Right atrium auricular region (tissue), 2 donors: ENCODE results near the gene RAD1. TPM values are rescaled to one million over a fixed set of nuclear protein-coding genes. Genes with fewer than 3 reads are reported as not detected.

Experiments
- DNase-seq: peaks from one replicate; pipeline ENCODE4 v3.0.0-alpha.2; 2019; ENCODE audit warnings: low spot score
- H3K27ac ChIP-seq, 2 donors: fragments of 200-600 bp; sonication (generic); 1 replicate in 1 of 2; 2 replicates in 1 of 2; pipeline ENCODE4 v1.5.1; 2016 to 2019
- H3K27me3 ChIP-seq, 2 donors: fragments of 200-600 bp; sonication (generic); one replicate each; pipeline versions ENCODE4 v1.5.1 to v1.6.0; 2017 to 2019
- H3K36me3 ChIP-seq: fragments of 200-600 bp; sonication (generic); one replicate; pipeline ENCODE4 v1.5.1; 2016
- H3K4me1 ChIP-seq, 2 donors: fragments of 200-600 bp; sonication (generic); one replicate each; pipeline versions ENCODE4 v1.5.1 to v1.6.0; 2017 to 2019
- H3K4me3 ChIP-seq, 2 donors: fragments of 200-600 bp; sonication (generic); 1 replicate in 1 of 2; 2 replicates in 1 of 2; pipeline ENCODE4 v1.5.1; 2017 to 2019; ENCODE audit warnings: mild to moderate bottlenecking in 1 of 2, moderate library complexity in 1 of 2
- H3K9me3 ChIP-seq, 2 donors: fragments of 200-600 bp; sonication (generic); one replicate each; pipeline ENCODE4 v1.5.1; 2019
- total RNA-seq, 2 donors: library from RNA; depleted of rRNA; stranded (reverse); fragments of >200 nt; gene quantifications; one replicate each; pipeline ENCODE4 v1.1.0, GENCODE V29; 2016
- TF ChIP-seq, protein P1 (sequence below), 2 donors: fragments of 200-600 bp; sonication (generic); IDR thresholded peaks; one replicate each; pipeline ENCODE4 v1.5.1; 2019; ENCODE audit warnings: antibody characterized with exemption in 2 of 2

The RAD1 gene
- total RNA-seq, 2 donors from 2014 or later: 16.6 to 20.1 TPM

DNA sequence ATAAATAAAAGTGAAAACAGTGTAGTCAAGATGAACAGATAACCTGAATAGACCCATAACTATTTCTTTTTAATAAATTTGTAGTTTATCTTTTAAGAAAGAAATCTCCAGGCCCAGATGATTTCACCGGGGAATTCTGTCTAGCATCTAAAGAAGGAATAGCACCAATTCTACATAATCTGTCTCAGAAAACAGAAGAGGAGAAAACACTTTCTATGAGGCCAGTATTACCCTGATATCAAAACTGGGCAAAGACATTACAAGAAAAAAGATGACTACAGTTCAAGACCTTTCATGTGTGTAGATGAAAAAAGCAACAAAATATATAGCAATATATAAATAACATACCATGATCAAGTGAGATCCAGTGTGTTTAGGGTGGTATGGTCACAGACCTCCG, 44.9 kb downstream of the RAD1 start:
- no peak for DNase-seq
- H3K36me3 ChIP-seq: no peaks in the 10 kb centered on the region
- no peaks in the 10 kb centered on the region for H3K4me1 ChIP-seq
- H3K4me3 ChIP-seq: no peak overlapping the region
- TF ChIP-seq, protein P1, sequence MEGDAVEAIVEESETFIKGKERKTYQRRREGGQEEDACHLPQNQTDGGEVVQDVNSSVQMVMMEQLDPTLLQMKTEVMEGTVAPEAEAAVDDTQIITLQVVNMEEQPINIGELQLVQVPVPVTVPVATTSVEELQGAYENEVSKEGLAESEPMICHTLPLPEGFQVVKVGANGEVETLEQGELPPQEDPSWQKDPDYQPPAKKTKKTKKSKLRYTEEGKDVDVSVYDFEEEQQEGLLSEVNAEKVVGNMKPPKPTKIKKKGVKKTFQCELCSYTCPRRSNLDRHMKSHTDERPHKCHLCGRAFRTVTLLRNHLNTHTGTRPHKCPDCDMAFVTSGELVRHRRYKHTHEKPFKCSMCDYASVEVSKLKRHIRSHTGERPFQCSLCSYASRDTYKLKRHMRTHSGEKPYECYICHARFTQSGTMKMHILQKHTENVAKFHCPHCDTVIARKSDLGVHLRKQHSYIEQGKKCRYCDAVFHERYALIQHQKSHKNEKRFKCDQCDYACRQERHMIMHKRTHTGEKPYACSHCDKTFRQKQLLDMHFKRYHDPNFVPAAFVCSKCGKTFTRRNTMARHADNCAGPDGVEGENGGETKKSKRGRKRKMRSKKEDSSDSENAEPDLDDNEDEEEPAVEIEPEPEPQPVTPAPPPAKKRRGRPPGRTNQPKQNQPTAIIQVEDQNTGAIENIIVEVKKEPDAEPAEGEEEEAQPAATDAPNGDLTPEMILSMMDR (IDR thresholded peaks at IDR 0.05): no peak
- H3K9me3 ChIP-seq: peaks cover 0 to 1% of the 10 kb centered on the region in 2 donors
- no peaks in the 10 kb centered on the region for H3K27me3 ChIP-seq
- no peak overlapping the region for H3K27ac ChIP-seq

DNA sequence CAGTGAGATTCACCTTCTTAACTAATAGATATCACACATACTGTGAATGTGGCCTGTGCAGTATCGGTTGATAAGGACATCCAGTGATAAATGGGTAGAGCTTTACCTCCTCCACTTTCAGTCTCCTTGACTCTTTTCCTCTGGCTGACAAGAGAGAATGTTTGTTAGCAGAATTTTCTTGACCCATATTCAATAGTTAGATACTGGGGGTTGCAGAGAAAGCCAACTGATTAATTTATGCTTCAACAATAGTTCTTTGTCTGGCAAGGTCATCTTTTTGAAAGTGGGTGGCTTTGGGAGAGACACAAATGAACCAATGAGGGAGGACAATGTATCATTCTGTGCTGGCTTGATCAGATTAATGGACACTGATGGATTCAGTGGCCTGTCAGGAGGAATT, 46.0 kb downstream of the RAD1 start:
- TF ChIP-seq, protein P1 (IDR thresholded peaks at IDR 0.05): no peak
- Histone ChIP-seq H3K36me3 (no peaks in the 10 kb centered on the region), H3K9me3 (no peaks in the 10 kb centered on the region), H3K27me3 (no peaks in the 10 kb centered on the region), H3K4me1 (no peaks in the 10 kb centered on the region), H3K27ac (no peak overlapping the region), H3K4me3 (no peak overlapping the region)
- DNase-seq: no peak

DNA sequence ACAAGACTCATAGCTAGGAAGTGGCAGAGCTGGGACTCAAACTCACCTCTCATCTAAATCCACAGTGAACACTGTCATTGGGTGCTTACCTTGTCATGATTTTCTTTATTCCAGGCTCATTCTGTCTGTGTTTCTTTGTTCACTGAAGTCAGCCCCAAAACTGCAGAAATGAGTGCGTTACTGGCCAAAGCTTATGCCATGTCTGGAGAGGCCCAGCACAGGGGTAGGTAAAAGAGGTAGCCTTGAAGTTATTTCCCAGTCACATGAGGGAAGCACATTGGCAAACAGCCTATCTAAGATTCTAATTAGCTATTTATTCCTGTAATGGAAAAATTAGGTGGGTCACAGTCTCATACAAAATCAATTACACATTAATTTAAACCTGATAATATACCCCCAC, 46.5 kb downstream of the RAD1 start:
- H3K36me3 ChIP-seq: no peaks in the 10 kb centered on the region
- H3K27me3 ChIP-seq: no peaks in the 10 kb centered on the region
- H3K4me3 ChIP-seq: no peak overlapping the region
- no peaks in the 10 kb centered on the region for H3K4me1 ChIP-seq
- H3K27ac ChIP-seq: no peak overlapping the region
- TF ChIP-seq, protein P1 (IDR thresholded peaks at IDR 0.05): no peak
- no peaks in the 10 kb centered on the region for H3K9me3 ChIP-seq
- DNase-seq: no peak

DNA sequence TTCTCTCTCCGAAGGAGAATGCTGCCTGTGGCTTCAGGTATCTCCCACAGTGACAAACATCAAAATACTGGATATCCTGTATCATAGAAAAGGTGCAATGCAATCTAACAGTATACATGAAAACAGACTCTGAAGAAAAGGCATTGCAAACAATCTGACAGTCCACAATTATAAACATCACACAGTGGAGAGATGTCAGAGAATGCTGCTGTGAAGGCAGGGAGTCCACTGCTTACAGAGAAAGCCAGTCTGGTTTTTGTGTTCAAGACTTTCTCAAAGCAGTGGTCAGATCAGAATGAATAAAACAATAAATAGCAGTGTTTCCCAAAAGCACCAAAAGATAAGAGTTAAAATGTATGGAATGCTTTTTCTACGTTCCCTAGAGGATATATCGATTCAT, 47.6 kb downstream of the RAD1 start:
- Histone ChIP-seq H3K9me3 (no peaks in the 10 kb centered on the region), H3K36me3 (no peaks in the 10 kb centered on the region), H3K27me3 (no peaks in the 10 kb centered on the region), H3K4me1 (no peaks in the 10 kb centered on the region), H3K27ac (no peak overlapping the region), H3K4me3 (no peak overlapping the region)
- TF ChIP-seq, protein P1 (IDR thresholded peaks at IDR 0.05): no peak
- no peak for DNase-seq

DNA sequence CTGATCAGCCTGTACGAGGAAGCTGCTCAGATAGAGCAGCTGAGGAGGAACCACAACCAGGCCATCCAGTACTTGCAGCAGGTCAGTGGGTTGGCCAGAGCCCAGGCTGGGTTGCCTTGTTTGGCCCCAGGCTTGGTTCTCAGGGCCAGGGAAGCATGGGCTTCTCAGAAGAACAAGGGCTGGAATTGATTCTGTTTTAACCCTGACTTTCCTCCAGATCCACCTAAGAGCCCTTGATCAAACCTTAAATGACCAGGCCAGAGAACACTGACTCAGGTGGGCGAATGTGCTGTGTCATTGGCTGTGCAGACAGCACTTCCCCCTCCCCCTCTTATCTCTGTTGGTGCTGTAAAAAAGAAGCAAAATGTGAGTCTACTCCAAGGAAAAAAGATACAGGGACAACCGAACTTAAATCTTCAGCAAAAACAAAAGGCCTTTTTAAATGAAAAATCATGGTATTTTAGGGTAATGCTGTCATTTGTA, 48.3 kb downstream of the RAD1 start:
- H3K4me1 ChIP-seq: no peaks in the 10 kb centered on the region
- H3K27ac ChIP-seq: no peak overlapping the region
- TF ChIP-seq, protein P1 (IDR thresholded peaks at IDR 0.05): no peak
- H3K36me3 ChIP-seq: no peaks in the 10 kb centered on the region
- no peak for DNase-seq
- no peaks in the 10 kb centered on the region for H3K27me3 ChIP-seq
- no peak overlapping the region for H3K4me3 ChIP-seq
- H3K9me3 ChIP-seq: no peaks in the 10 kb centered on the region

DNA sequence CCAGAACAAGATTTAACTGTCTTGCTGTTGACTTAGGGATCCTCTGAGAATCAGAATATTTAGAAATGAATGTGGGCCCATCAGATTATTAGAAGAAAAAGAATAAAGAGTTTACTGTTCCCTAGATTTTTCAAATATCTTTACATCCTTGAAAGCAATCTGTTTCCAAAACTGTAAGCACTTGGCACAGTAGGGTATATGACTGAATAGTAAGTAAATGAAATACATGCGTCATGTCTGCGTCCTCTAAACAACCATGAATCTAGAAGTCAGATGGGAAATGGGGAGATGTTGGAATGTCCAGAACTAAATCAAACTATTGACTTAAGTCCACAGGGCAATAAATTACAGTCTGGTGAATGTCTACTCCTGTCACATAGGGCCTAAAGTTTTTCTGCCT, 50.2 kb downstream of the RAD1 start:
- no peaks in the 10 kb centered on the region for H3K4me1 ChIP-seq
- TF ChIP-seq, protein P1 (IDR thresholded peaks at IDR 0.05): no peak

More for the DNA sequence above, 50.2 kb downstream of the RAD1 start:
- Histone ChIP-seq H3K9me3 (no peaks in the 10 kb centered on the region), H3K27me3 (no peaks in the 10 kb centered on the region), H3K4me3 (no peak overlapping the region), H3K36me3 (no peaks in the 10 kb centered on the region), H3K27ac (no peak overlapping the region)
- no peak for DNase-seq
